ENCODE results near the gene BRINP1.

BRINP1 gene

DNA sequence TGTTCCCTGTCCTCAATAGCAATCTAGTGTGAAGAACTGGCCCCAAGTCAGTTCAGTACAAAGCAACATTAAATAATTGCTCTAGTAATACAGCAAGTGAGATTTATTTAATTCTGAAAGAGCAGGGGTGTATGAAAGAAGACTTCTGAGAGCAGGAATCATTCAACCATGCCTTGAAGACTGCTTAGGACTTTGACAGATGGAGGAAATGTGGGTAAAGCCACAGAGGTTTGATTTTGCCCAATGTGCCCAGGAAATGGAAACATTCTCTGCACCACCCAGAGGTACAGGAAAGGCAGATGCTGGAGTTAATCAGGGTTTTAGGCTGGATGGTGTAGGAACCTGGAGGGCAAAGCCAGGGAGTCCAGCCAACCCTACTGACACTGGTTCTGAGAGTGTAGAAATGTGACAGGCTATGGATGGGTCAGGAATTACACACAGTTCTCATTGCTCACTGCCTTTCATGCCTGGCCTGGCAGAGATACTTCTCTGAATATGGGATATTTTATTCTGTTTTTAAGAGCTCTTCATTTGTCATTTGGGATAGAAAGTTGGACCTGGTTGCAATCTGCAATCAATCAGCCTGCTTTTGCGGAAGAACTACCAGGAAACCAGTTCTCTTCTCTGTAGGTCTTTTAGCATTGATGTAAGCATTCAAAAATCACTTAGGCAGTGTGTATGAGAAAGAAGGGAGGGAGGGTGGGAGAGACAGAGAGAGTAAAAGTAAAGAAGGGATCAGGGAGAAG, 88.3 kb downstream of the BRINP1 start:
- no peak for DNase-seq

- DNase-seq: peak; percentile 68
Measured at GRCh38 chr9:119278171-119278570, 91.1 kb downstream of the BRINP1 start.

GRCh38 chr9:119273984-119274665, 95.1 kb downstream of the BRINP1 start:
- DNase-seq: no peak

GRCh38 chr9:119273325-119273904, 95.8 kb downstream of the BRINP1 start:
- DNase-seq: no peak

DNA sequence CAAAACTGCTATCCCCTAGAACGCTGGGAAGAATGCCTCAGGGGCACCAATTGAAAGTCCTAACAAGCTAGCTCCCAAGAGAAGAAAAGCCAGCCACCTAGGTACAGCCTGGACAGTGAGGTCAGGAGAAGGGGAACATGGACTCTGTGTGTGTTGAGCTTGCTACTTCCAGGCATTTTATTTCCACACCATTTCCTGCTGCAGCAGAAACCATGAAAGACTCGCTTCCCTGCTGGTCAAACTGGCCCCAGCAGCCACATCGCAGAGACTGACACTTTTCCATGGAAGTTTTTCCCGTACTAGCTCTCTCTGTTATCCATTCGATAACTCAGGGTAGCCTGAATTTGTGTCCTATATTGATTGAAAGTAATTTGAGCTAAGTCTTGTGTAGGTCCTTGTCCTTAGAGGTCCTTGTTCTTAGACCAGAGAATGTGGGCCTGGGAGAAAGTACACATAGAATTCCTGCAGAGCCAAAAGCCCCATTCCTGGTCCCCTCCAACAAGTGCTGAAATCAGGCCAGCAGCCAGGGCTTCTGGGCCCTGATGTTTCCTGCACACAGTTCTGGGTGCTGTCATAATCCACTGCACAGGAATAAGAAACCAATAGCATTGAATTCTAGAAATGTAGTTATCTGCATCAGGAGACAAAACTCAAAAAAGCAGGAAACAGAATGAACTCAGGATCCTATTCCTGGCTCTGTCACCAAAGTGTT, 96.6 kb downstream of the BRINP1 start:
- DNase-seq: no peak

DNA sequence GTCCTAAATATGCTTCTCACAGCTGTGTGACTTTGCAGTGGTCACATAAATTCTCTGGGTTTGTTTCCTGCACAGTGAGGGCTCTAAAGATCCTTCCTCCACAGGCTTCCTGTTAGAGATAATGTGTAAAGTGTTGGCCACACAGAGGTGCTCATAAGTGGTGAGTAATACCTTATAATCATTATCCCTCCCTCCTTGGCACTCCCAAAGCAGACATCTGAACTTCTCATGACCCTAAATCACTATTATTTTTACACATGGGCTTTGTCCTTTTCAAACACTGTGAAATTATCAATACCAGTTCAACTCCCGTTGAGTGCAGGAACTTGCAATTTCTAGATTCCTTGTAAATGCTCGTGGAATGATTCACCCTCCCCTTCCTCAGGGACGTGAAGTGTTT, 100.2 kb downstream of the BRINP1 start:
- no peak for DNase-seq

DNA sequence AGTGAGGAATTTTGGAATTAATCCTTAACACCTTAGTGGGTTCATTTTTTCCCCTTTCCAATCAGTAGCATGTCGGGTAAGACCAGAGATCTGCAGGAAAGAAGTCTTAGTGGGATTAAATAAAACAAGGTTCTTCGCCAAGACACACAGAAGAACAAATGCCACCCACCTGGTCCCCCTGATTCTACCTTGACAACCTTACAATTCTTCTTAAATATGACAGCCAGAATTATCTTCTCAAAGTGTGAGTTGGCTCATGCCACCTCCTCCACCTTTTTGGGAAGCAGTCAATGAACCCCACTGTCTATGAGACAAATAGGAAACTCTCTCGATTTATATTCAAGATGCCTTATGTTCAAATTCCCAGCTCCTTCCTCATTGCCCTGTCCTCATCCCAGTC, 105.1 kb downstream of the BRINP1 start:
- DNase-seq: no peak

GRCh38 chr9:119257592-119257991, 111.6 kb downstream of the BRINP1 start:
- DNase-seq: no peak

DNA sequence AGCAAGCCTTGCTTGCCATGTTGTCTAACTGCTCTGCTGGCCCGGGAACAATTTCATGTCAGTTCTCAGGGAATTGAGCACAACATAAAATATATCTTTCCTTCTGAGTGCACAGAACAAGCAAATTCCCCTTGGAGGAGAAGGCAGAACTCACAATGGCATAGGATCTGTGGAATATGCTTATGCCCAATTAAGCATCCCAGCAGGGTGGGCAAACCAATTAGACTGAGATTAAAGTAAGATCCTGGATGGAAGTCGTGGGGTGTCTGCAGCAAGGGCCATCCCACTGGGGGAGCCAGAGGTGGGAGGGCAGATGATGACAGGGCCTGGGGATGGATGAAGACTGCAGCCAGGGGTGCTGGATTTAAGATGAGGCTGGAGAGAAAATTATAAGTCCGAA, 114.1 kb downstream of the BRINP1 start:
- no peak for DNase-seq

DNA sequence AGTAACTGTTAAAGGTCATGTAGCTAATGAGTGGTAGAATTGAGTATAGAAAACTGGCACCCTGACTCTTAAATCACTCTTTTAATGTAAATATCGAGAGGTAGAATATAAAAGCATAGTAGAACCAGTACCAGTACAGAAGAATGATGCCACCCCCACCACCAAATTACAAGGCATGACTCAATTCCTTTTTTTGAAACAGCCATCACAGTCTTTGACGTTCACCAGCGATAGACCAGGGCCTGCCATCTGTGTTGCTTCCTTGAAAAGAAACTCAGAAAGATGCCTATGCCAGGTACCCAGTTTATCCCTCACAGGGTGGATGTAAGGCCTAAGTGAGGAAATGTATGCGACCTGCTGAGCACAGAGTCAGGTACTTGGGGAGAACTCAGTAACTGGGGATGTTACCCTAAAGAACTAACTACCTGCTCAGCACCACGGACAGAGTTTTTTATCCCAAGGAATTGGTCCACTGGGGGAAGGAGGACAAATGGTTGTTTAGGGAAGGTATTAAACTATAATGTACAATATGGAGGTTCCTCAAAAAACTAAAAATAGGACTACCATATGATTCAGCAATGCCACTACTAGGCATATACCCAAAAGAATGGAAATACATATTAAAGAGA, 116.5 kb downstream of the BRINP1 start:
- DNase-seq: no peak

- DNase-seq: no peak
Measured at GRCh38 chr9:119251936-119252335, 117.3 kb downstream of the BRINP1 start.

- DNase-seq: no peak
Measured at GRCh38 chr9:119250730-119251129, 118.5 kb downstream of the BRINP1 start.

DNA sequence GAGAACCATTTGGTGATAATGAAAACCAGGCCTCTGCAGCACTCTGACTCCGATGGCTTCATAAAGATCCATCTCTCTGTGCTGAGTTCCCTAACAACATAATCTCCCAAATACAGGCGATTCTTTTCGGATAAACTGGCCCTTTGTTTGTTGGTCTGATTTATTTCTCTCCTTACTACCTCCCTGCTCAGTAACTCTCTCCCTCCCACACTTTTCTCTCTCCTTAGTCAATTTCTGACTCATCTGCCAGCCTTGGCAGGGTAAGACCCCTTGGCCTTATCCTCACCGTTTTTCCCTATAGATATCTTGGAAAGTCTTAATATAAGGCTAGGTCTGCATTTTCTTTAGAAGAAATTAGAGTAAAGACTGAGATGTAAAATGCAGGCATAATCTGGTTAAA, 128.7 kb downstream of the BRINP1 start:
- DNase-seq: no peak

GRCh38 chr9:119234636-119235035, 134.6 kb downstream of the BRINP1 start:
- no peak for DNase-seq

- DNase-seq: no peak
Measured at GRCh38 chr9:119227422-119227821, 141.8 kb downstream of the BRINP1 start.

DNA sequence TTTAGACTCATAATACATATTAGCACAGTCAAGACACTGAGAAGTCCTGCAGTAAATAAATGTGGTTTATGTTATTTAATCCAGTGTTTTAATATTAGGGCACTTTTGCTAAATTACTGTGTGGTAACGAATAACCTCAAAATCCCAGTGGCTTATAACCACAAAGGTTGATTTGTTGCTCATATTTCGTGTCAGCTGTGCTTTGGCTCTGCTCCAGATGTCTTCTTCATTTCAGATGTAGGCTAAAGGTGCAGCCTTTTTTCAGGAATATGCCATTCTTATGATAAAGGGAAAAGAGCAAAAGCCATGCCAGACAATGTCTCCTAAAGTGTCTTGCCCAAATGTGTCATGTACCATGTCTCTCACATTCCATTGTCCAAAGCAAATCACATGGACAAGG, 144.8 kb downstream of the BRINP1 start:
- no peak for DNase-seq

DNA sequence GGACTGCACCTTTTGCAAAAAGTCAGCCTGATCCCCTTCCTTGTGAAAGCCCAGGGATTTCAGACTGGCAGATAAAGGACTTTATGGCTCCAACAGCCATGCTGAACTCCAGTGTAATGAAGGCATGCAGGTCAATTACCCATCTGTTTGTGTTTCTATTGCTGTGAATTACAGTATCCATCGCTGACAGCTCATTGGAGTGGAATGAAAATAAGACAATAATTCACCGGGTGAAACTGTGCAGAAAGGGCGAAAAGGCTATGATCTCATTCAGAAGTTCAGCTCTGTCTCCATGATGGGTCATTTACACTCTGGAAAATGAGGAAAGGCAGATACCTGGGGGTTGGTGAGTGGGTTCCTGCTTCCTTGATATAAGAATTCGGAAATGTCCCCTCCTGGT, 148.0 kb downstream of the BRINP1 start:
- DNase-seq: no peak

DNA sequence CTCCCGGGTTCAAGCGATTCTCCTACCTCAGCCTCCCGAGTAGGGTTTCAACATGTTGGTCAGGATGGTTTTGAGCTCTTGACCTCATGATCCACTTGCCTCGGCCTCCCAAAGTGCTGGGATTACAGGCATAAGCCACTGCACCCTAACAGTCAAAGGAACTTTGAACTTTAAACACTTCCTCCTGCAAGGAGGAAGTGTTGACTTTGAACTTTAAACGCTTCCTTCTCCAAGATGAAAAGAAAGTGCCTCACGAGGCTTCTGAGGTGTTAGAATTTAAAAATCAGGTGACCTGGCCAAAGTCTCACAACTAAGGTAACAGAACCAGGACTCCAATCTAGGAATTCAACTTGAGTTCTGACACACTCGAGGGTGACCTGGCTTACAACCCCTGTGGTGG, 150.9 kb downstream of the BRINP1 start:
- DNase-seq: no peak

DNA sequence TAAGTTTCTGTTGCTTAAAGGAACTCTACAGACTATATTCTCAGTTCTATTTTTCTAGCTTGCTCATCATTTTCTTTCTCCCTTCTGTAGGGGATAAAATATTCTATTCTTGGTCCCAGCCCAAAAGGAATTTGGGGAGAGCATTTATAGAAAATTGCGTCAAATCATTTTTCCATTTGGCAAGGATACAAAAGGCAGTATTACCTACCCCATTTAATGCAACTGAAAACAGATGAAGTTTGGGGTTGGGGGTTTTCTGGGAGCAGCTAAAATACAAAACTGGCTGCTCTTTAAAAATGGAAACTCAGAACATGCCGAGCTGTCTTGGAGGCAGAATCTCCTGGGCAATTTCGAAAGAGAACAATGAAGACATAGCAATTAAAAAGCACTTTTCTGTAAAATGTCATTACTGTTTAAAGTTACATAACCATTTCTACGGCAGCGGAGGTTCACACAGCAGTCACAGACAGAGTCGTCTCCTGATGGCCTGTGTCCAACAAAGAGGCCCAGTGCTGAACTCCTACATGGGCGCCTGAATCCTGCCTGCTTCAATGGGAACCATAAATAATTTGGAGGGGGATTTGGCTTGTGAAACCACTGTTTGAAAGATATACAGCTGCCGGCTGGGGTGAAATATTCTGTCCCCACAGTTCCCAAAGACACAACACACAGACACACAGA, 152.4 kb downstream of the BRINP1 start:
- DNase-seq: peak; percentile 42

DNA sequence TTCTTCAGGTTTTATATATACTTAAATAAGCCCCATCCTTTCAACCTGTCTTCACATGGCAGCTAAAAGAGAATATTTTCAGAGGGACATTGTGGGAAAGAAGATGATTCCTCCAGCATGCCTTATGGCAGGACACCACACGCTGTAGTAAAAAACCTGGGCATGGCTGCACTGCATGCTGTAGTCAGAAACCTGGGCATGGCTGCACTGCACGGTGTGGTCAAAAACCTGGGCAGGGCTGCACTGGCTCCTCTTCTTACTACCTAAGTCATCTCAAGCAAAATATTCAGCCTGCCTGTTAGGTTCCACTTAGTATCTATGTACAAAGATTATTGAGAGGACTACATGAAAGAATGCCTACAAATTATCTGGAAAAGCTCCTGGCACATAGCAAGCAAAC, 153.6 kb downstream of the BRINP1 start:
- no peak for DNase-seq

GRCh38 chr9:119213471-119213870, 155.8 kb downstream of the BRINP1 start:
- DNase-seq: no peak

GRCh38 chr9:119197893-119198607, 171.2 kb downstream of the BRINP1 start:
- DNase-seq: no peak
